ENCODE measurements around the gene ZNF554. TPM values are rescaled to one million over a fixed set of nuclear protein-coding genes. Genes with fewer than 3 reads are reported as not detected.
"Not testable (repeated sequence)": the region's sequence is repeated elsewhere in the genome, so short reads cannot be mapped to it uniquely, and the experiment has no call there.

ZNF554 gene
- total RNA-seq, 1 donor: 4.8 TPM

DNA sequence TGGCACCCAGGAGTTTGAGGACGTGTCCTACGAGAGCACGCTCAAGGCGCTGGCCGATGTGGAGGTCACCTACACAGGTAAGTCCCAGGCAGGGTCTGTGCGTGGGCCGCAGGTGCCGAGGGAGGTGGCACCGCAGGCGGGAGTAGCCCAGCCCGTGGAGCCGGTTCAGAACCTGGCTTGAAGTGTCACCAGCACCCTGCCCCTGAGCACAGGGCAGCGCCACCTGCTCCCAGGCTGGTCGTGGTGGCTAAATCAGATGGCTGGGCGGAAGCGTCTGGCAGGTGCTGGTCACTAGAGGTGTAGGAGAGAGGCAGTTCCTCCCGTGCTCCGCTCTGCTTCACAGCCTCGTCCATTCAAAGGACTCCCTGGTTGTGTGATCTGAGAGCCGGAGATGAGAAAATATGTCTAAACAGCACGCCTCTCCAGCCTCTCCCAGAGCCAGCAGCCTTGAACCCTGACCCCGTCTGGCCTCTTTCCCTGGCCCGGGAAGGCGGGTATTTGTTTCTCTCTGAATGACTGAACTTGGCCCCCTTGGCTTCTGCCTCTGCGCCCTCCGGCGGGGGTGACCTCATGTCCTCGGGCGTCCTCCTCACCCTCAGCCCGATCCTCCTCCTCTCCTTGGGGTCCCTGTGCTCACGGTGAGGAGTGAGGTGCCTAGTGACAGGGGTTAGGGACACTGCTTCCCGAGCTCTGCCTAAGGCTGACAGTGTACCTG lies 29.0 kb upstream of the ZNF554 start:
- no peak for DNase-seq (ENCODE audit: low read depth in 2 of 3, low spot score in 2 of 3)

DNA sequence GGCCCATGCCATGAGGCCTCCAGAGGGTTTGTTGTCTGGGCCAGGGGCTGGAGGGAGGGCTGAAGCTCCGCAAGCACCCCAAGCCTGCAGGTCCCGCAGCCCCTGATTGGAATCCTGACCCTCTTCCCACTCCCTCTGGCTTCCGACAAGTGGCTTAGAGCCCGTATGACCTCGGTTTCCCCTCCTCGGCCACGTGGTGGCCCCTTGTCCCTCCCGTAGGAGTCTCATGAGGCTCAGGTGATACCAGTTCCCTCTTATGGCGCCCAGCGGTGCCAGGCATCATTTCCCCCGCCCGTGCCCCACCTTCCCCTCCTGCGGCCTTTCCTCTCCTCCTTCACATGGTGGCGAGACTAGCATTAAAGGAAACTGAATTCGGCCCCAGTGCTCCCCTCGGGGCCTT lies 28.2 kb upstream of the ZNF554 start:
- DNase-seq (ENCODE audit: low read depth in 2 of 3, low spot score in 2 of 3): no peak

DNA sequence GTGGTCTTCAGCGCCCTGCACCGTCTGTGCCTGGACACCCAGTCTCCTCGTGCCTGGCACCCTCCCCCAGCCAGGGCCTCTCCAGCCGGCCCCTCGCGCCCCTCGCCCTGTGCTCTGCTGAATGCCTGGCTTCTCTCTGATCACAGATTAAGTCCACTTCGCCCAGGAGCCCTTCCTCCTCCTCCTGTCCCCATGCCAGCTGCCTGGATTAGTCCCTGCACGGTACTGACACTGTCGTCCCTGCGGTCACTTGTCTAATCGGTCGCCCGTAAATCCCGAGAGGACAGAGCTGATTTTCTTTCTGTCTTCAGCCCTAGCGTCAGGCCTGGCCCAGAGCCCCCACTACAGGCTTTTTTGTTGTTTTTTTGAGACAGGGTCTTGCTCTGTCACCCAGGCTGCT lies 27.8 kb upstream of the ZNF554 start:
- no peak for DNase-seq (ENCODE audit: low read depth in 2 of 3, low spot score in 2 of 3)

DNA sequence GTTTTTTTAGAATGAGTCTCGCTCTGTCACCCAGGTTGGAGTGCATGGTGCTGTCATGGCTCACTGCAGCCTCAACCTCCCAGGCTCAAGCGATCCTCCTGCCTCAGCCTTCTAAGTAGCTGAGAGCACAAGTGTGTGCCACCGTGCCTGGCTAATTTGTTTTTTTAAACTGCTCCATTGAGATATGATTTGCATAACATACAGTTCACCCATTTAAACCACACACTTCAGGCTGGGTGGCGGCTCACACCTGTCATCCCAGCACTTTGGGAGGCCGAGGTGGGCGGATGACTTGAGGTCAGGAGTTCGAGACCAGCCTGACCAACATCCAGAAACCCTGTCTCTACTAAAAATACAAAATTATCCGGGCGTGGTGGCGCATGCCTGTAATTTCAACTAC lies 27.0 kb upstream of the ZNF554 start:
- DNase-seq (ENCODE audit: low read depth in 2 of 3, low spot score in 2 of 3): not testable (repeated sequence)

DNA sequence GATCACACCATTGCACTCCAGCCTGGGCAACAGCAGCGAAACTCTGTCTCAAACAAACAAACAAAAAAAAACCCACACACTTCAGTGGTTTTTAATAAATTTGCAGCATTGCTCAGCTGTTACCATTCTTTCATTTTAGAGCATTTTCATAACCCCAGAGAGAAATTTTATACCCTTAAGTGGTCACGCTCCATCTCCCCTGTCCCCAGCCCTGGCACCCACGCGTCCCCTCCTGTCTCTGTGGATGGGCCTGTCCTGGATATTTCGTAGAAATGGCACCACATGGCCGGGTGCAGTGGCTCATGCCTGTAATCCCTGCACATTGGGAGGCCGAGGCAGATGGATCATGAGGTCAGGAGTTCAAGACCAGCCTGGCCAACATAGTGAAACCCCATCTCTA lies 26.5 kb upstream of the ZNF554 start:
- DNase-seq (ENCODE audit: low read depth in 2 of 3, low spot score in 2 of 3): no peak

DNA sequence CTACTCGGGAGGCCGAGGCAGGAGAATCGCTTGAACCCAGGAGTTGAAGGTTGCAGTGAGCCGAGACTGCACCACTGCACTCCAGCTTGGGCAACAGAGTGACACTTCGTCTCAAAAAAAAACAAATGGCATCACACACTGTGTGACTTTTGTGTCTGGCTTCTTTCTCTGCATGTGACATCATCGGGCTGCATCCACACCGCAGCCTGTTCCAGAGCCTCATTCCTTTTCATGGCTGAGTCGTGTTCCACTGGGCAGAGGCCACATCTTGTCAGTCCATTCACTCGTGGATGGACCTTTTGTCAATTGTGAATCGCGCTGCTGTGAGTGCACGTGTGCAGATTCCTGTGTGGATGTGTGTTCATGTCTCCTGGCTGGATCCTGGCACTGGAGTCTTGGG lies 26.1 kb upstream of the ZNF554 start:
- no peak for DNase-seq (ENCODE audit: low read depth in 2 of 3, low spot score in 2 of 3)

DNA sequence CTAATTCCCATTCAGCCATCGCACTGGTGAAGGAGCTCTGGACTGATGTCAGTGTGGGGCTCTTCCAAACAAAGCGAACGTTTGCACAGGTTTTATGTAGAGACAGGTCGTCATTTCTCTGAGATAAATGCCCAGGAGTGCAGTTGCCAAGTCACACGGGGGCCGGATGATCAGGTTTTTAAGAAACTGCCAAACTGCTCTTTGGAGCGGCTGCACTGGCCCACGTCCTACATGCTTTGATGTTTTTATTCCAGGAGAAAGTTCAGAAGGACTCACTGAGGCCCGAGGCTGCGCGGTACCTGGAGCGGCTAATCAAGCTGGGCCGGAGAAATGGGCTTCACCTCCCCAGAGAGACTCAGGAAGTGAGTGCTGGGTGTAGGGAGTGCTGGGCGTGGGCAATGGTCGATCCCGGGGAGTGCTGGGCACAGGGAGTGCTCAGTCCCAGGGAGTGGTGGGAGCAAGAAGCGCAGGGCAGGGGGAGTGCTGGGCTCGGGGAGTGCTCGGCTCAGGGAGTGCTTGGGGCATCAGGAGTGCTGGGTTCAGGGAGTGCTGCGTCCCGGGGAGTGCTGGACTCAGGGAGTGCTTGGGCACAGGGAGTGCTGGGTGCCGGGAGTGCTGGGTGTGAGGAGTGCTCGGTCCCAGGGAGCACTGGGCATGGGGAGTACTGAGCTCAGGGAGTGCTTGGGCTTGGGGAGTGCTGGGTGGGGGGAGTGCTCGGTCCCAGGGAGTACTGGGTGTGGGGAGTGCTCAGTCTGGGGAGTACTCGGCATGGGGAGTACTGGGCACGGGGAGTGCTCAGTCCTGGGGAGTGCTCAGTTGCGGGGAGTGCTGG lies 23.6 kb upstream of the ZNF554 start:
- no peak for DNase-seq (ENCODE audit: low read depth in 2 of 3, low spot score in 2 of 3)

DNA sequence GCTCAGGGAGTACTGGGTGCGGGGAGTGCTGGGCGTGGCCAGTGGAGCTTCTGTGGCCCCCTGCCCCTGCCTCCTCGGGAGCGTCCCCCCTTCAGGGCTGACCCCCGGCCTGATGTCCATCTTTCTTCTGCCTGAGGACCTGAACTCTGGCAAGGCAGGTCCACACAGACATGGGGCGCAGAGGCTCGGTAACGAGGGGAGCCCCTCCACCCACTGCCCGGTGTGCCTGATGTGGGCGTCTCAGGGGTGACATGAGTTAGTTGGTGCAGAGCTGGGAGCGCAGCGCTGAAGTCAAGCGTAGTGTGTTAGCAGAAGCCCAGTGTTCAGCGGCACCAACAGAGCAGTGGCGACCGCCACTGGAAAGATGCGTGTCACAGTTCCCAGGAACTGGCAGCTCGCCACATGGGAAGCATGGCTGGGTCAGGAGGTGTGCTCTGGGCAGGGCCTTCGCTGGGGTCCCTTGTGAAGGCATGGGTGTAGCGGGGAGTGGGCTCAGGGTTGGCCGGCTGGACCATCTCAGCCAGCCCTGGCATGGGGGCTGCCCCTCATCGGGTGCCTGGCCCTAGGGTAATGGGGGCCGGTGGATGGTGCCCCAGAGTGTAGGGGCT lies 22.9 kb upstream of the ZNF554 start:
- no peak for DNase-seq (ENCODE audit: low read depth in 2 of 3, low spot score in 2 of 3)

DNA sequence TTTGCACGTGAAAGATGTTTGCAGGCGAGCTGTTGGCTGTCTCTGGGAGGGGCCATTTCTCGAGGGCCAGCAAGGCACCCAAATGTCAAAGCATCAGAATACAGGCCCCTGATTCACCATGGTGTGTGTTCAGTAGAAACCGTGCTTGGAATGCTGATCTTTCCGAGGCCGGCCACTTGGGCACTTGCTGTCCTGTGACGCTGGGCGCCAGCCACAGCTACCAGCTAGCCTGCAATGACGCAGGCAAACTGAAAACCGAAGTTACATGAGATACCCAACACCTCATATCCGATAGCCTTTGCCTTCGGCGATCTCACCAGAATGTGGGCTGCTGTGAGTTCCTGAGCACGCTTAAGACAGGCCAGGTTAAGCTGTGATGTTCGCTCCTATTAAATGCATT lies 22.4 kb upstream of the ZNF554 start:
- DNase-seq (ENCODE audit: low read depth in 2 of 3, low spot score in 2 of 3): no peak

DNA sequence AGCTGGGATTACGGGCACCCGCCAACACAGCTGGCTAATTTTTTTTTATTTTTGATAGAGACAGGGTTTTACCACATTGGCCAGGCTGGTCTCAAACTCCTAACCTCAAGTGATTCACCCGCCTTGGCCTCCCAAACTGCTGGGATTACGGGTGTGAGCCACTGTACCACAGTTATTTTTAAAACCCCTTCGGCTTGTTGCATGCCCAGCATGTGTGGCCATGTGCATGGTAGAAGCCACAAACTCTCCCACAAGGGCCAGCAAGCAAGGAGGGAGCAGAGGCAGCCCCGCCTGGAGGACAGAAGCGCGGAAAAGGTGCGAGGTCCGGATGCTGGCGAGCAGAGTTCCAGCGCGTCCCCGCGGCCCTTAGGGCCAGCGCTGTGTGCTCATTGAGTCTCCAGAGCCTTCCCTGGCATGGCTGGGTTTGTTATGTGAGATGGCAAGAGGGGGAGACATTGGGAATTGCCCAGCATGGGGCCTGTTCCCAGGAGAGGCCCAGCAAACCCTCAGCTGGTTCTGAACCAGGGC lies 21.4 kb upstream of the ZNF554 start:
- no peak for DNase-seq (ENCODE audit: low read depth in 2 of 3, low spot score in 2 of 3)

DNA sequence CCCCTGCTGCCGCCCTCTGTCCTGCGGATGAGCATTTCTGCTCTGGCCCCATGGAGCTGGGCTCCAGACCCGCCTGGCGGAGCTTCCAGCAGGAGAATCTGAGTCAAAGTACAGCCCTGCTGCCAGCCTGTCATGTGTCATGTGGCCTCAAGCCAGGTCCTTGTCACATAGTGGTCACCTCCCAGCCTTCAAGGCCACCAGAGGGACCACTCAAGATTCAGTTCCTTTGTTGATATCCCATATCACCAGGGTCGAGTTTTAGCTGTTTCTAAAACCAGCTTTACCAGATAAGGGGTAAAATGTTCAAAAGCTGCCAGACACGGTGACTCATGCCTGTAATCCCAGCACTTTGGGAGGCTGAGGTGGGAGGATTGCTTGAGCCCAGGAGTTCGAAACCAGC lies 20.9 kb upstream of the ZNF554 start:
- DNase-seq (ENCODE audit: low read depth in 2 of 3, low spot score in 2 of 3): no peak

DNA sequence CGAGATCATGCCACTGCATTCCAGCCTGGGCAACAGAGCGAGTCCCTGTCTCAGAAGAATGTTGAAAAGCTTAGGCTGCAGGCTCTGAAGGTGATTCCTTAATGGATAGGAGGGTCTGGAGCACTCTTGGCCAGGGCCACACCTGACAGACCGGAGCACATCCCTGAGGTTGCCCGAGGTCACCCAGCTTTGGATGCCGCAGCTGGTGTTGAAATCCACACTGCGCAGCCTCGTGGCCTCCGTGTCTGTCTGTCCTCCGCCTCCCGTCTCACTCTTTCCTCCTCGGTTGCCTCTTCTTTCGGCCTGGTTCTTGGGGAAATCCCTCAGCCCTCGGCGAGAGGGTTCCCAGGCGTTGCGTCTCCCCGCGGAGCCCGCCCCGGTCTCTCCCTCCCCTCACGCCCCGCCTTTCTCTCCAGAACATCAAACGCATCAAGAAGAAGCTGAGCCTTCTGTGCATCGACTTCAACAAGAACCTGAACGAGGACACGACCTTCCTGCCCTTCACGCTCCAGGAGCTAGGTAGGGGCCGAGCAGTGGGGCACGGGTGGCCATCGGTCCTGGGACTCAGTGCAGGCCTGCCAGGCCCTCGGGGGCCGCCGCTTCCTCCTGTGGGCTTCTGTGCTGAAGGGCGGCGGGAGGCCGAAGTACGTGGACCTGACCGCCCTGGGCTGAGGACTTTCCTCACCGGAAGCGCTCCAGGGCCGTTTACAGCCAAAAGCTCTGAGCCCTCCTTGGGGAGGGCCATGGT lies 20.2 kb upstream of the ZNF554 start:
- no peak for DNase-seq (ENCODE audit: low read depth in 2 of 3, low spot score in 2 of 3)

DNA sequence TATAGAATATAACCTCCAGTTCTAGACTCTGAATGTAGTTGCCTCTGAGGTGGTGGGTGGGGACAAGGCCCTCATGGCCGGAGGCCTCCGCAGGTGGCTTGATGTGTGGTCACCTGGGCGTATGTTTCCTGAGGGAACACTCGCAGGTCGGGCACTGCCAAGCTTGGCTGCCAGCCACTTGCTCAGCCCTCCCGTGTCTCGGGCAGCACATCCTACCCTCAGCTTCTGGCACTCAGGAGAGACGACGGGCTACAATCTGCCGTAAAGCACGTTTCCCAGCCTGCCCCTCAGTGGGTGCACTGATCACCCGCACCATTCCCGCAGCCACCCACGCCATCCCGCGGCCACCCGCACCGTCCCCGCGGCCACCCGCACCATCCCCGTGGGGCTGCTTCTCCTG lies 19.2 kb upstream of the ZNF554 start:
- DNase-seq (ENCODE audit: low read depth in 2 of 3, low spot score in 2 of 3): no peak

DNA sequence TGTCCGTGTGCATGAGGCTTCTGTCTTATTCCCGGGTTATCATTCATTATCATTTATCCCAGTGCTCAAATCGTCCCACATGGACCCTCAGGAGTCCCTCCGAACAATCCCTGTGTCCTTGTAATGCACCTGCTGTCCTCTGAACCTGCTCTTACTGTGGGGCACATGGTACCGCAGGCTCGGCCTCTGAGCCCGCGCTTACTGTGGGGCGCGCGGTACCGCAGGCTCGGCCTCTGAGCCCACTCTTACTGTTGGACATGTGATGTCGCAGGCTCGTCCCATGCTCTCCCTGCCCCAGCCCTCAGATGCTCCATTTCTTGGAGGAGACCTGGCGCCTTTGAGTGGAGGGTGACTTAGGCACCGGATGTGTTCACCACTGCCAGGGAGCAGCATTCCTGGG lies 16.8 kb upstream of the ZNF554 start:
- no peak for DNase-seq (ENCODE audit: low read depth in 2 of 3, low spot score in 2 of 3)

DNA sequence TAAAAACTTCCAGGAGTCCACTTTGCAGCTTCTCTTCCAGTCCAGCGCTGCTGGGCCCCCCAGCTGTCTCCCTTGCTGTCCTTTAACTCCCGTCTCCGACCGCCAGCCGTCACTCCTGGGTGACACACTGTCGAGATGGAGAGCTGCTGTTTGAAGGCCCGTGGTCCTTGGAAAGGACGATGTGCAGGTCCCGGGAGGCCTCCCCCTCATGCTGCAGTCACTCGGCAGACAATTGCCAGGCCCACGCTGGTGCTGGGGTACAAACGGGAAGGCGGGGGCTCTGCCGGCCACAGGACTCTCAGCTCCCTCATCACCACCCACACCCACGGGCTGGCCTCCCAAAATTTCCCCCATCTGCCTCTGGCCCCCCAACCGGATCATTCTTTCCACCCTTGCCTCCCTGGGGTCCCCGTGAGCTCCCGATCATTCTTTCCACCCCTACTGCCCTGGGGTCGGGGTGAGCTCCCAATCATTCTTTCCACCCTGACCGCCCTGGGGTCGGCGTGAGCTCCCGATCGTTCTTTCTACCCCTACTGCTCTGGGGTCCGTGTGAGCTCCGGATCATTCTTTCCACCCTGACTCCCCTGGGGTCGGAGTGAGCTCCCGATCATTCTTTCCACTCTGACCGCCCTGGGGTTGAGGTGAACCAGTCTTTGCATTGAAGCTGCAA lies 16.0 kb upstream of the ZNF554 start:
- DNase-seq (ENCODE audit: low read depth in 2 of 3, low spot score in 2 of 3): no peak

DNA sequence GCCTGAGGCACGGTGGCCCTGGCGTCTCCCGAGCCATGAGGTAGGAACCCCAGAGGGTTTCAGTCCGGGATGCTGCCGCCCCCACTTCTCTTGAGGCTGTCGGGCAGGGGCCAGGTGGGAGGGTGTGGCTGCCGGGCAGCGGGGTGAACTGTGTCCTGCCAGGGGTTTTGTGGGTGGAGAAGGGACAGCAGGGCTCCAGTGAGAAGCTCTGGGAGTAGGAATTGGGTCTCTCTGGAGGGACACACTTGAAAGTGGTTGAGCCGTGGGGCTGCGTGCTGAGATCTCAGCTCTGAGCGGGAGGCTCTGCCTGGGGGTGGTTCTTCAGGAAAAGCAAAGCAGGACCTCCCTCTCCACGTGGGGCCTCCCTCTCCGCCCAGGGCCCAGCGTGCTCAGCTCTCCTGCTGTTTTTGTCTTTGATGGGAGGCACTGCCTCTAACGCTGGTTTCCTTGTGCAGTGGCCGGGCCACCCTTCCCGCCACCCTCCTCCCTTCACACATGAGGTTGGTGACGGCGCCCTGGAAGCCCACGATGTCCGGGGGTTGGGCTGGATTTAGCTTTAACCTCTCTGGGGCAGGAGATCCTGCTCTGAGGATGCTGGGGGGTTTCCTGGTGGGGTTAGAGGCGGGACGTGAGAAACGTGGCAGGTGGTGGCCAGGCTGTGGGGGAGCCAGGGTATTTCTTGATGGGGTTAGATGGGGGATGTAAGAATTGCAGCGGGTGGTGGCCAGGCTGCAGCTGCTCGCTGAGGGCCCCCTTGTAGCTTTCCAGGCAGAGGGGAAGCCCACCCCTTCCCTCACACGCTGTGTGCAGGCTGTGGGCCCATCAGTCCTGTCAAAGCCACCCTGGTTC lies 15.3 kb upstream of the ZNF554 start:
- no peak for DNase-seq (ENCODE audit: low read depth in 2 of 3, low spot score in 2 of 3)

DNA sequence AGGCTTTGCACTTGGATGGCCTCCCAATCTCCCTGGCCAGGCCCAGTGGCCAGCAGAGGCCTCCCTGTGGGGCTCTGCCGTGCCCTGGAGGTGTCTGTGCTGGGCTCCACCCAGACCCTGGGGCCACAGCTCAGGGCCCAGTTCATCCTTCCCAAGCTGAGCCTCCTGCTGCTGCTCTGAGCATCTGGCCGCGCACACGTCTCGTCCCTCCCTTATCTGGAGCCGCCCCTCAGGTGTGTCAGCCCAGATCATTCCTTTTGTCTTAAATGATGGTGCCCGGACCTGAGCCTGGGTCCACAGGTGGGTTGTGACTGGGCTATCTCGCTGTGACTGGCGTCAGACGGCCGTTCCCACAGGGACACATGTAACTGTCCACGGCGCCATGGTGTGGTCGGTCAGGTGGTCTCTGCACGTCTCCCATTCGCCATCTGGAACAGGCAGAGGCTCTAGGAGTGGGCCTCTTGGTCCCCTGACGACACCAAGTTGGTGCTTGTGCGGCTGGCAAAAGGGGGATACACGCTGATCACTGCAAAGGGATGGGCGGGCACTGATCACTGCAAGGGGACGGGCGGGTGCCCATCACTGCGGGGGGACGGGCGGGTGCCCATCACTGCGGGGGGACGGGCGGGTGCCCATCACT lies 14.3 kb upstream of the ZNF554 start:
- DNase-seq (ENCODE audit: low read depth in 2 of 3, low spot score in 2 of 3): no peak

DNA sequence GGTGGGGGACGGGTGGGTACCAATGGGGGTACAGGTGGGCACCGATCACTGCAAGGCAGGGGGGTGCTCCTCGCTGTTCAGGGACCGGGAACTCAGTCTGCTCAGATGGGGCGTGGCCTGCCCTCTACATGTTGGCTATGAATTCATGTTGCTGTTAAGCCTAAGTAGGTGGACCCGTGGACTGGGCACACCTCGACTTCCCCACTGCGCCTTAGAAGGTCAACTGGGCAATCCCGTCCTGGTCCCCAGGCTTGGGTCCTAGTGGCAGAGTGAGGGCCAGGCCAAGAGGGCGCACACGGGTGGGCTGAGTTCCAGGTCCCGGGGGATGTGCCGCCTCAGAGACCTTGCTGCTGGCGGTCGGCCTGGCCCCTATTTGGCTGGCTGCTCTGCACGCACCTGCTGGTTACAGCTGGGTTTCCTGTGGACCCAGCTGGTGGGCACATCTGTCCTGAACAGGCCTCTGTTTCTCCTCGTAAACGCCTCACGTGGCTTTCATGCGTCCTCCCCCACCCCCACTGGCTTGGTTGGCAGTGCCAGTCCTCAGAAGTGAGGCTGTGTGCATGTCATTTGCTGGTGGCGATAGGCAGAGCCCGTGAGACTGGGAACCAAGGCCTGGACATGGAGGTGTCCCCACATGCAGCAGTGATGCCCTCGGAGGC lies 13.5 kb upstream of the ZNF554 start:
- no peak for DNase-seq (ENCODE audit: low read depth in 2 of 3, low spot score in 2 of 3)

All from hematopoietic multipotent progenitor cell (in vitro differentiated cells).